H1 (cell line): Measurements from ENCODE around the gene DUSP12. TPM values are rescaled to one million over a fixed set of nuclear protein-coding genes. Genes with fewer than 3 reads are reported as not detected.

Experiments used
- BACH1 ChIP-seq: IDR thresholded peaks from 2 replicates; pipeline ENCODE4 v1.6.1; 2012; ENCODE audit warnings: low read length, improper control_type of control experiment
- BRCA1 ChIP-seq: IDR thresholded peaks from 2 replicates; pipeline ENCODE4 v1.6.1; 2012; ENCODE audit warnings: low read depth, low read length, improper control_type of control experiment
- CBX5 ChIP-seq: fragments of 300-800, 300-1000 bp; sonication (generic); IDR thresholded peaks from 2 replicates; pipeline ENCODE4 v1.7.1; 2016; ENCODE audit warnings: antibody characterized with exemption, low read length, low read depth
- CBX8 ChIP-seq: fragments of 300-800, 300-1000 bp; sonication (generic); IDR thresholded peaks from 2 replicates; pipeline ENCODE4 v1.7.1; 2016; ENCODE audit warnings: low read depth, low read length, borderline replicate concordance
- CHD1 ChIP-seq: IDR thresholded peaks from 2 replicates; pipeline ENCODE4 v1.6.1; 2012; ENCODE audit warnings: low read depth, low read length, improper control_type of control experiment
- CHD2 ChIP-seq: IDR thresholded peaks from 2 replicates; pipeline ENCODE4 v1.6.1; 2012; ENCODE audit warnings: low read length, improper control_type of control experiment
- E2F6 ChIP-seq: IDR thresholded peaks from 2 replicates; pipeline ENCODE4 v1.6.1; 2012; ENCODE audit warnings: inconsistent platforms
- KDM5A ChIP-seq: fragments of 200-600 bp; IDR thresholded peaks from 2 replicates; pipeline ENCODE4 v1.7.1; 2012; ENCODE audit warnings: mild to moderate bottlenecking, low read length, inconsistent platforms, mixed read lengths
- NANOG ChIP-seq: IDR thresholded peaks from 2 replicates; pipeline ENCODE4 v1.6.1; 2011; ENCODE audit warnings: low read length, low read depth, mild to moderate bottlenecking, inconsistent platforms; ENCODE audit not compliant: insufficient read depth, poor library complexity, severe bottlenecking
- POLR2A ChIP-seq, 2 experiments: IDR thresholded peaks; 1 replicate in 1 of 2; 2 replicates in 1 of 2; pipeline ENCODE4 v1.6.1; 2011; ENCODE audit warnings: low read depth in 2 of 2, low read length in 2 of 2, mild to moderate bottlenecking in 2 of 2; ENCODE audit errors: control extremely low read depth in 1 of 2
- POU5F1 ChIP-seq: IDR thresholded peaks from 2 replicates; pipeline ENCODE4 v1.6.1; 2011; ENCODE audit warnings: low read depth, mild to moderate bottlenecking, low read length, moderate library complexity
- RAD21 ChIP-seq, 2 experiments: IDR thresholded peaks in 1 of 2; conservative IDR thresholded peaks in 1 of 2; 2 replicates each; pipeline ENCODE4 v1.6.1; 2011; ENCODE audit warnings: low read depth in 2 of 2, low read length in 2 of 2, improper control_type of control experiment in 1 of 2, inconsistent platforms in 1 of 2, mild to moderate bottlenecking in 1 of 2, moderate library complexity in 1 of 2
- SIN3A ChIP-seq, 2 experiments: IDR thresholded peaks in 1 of 2; conservative IDR thresholded peaks in 1 of 2; 2 replicates each; pipeline ENCODE4 v1.6.1; 2011 to 2012; ENCODE audit warnings: low read length in 2 of 2, improper control_type of control experiment in 1 of 2, low read depth in 1 of 2, mild to moderate bottlenecking in 1 of 2
- TAF7 ChIP-seq: optimal IDR thresholded peaks from 2 replicates; pipeline ENCODE3; 2011; ENCODE audit warnings: low read depth, mild to moderate bottlenecking, inconsistent platforms, low read length, moderate library complexity, borderline replicate concordance
- TBP ChIP-seq: IDR thresholded peaks from 2 replicates; pipeline ENCODE4 v1.6.1; 2011; ENCODE audit warnings: low read depth, low read length, improper control_type of control experiment
- polyA plus RNA-seq, 7 experiments: library from polyadenylated mRNA; depleted of rRNA in 3 of 7; stranded (reverse) in 5 of 7; unstranded in 2 of 7; fragments of >200 nt in 5 of 7; fragments of 200-250 nt in 2 of 7; gene quantifications; 1 replicate in 5 of 7; 2 replicates in 1 of 7; 4 replicates in 1 of 7; pipeline versions ENCODE4 v1.2.1 to v1.2.3, GENCODE V29; 2011 to 2013; ENCODE audit warnings: missing spikeins in 2 of 7, mixed read lengths in 2 of 7
- total RNA-seq: library from RNA; stranded (reverse); fragmentation: NEBNext Ultra II Directional; extraction: Animal tissue kit (Norgen Biotek cat#: 25700); gene quantifications from 2 replicates; pipeline ENCODE4 v1.2.1, GENCODE V29; 2021
- TF ChIP-seq, protein P1 (sequence below), 3 experiments: IDR thresholded peaks; 1 replicate in 2 of 3; 2 replicates in 1 of 3; pipeline versions ENCODE4 v1.5.1 to v1.6.1; 2011; ENCODE audit warnings: low read length in 3 of 3, mild to moderate bottlenecking in 3 of 3, inconsistent platforms in 2 of 3, low read depth in 1 of 3, moderate library complexity in 1 of 3; ENCODE audit not compliant: insufficient read depth in 1 of 3; ENCODE audit errors: control extremely low read depth in 1 of 3
- TF ChIP-seq, protein P2 (sequence below): IDR thresholded peaks from 2 replicates; pipeline ENCODE4 v1.6.1; 2012; ENCODE audit warnings: low read length, inconsistent platforms
- TF ChIP-seq, protein P3 (sequence below): IDR thresholded peaks from 2 replicates; pipeline ENCODE4 v1.6.1; 2012; ENCODE audit warnings: inconsistent platforms

The DUSP12 gene
- total and polyA plus RNA-seq, 2 of the 8 experiments (the other 6 are each of a cell fraction or from before 2014, with no cell fraction given): 27.6 to 33.9 TPM

DNA sequence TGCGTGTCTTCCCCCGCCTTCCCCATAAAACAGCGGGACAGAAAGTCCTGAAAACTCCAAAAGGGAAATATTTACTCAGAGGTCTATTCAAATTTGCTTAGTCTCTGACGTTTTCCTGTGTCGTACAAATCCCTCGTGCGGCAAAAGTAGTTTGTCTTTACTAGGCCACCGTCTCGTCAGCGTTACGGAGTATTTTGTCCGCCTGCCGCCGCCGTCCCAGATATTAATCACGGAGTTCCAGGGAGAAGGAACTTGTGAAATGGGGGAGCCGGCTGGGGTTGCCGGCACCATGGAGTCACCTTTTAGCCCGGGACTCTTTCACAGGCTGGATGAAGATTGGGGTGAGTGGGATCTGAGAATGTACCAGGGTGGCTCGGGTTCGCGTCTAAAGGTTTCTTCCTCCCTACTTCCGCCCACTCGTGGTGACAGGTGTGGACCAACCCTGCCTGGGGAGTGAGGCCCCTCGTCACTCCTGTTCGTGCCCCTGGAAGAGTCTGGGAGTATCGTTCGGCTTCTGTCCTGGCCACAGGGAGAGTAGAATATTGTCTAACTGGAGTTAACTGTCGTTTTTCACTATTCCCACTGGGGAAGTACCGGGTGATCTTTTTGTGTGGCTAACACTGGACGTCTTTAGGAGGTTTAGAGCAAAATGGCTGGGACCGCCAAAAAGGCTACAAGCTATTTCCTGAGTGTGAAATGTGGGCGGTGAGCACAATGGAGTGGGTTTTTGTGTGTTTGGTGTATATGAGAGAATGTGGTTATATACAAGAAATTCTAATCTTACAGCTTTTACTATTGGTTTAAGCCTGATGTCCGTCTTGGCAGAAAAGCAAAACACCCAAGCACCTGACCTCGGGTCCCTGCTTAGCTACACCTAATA lies 16.8 kb downstream of the DUSP12 start, which contains the start of gene ATF6 (continued):
- TF ChIP-seq RAD21 (IDR thresholded peaks at IDR 0.05 in 1 of 2, conservative IDR thresholded peaks at IDR 0.05 in 1 of 2; ENCODE audit: low read depth in 2 of 2, low read length in 2 of 2): no peak
- TF ChIP-seq POU5F1: no peak
- peak; percentile 60 for TF ChIP-seq TBP
- no peak for TF ChIP-seq CBX5
- no peak for TF ChIP-seq NANOG
- no peak for TF ChIP-seq CHD2
- no peak for TF ChIP-seq CHD1
- peak in 1 of 2 experiments; percentile 58; a peak in 2 of 3 replicates for TF ChIP-seq POLR2A (IDR thresholded peaks at IDR 0.05; ENCODE audit: control extremely low read depth in 1 of 2, low read depth in 2 of 2, low read length in 2 of 2)
- no peak for TF ChIP-seq TAF7
- no peak for TF ChIP-seq E2F6
- TF ChIP-seq, protein P1, sequence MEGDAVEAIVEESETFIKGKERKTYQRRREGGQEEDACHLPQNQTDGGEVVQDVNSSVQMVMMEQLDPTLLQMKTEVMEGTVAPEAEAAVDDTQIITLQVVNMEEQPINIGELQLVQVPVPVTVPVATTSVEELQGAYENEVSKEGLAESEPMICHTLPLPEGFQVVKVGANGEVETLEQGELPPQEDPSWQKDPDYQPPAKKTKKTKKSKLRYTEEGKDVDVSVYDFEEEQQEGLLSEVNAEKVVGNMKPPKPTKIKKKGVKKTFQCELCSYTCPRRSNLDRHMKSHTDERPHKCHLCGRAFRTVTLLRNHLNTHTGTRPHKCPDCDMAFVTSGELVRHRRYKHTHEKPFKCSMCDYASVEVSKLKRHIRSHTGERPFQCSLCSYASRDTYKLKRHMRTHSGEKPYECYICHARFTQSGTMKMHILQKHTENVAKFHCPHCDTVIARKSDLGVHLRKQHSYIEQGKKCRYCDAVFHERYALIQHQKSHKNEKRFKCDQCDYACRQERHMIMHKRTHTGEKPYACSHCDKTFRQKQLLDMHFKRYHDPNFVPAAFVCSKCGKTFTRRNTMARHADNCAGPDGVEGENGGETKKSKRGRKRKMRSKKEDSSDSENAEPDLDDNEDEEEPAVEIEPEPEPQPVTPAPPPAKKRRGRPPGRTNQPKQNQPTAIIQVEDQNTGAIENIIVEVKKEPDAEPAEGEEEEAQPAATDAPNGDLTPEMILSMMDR (IDR thresholded peaks at IDR 0.05; ENCODE audit: control extremely low read depth in 1 of 3, insufficient read depth in 1 of 3, low read depth in 1 of 3, low read length in 3 of 3): no peak
- TF ChIP-seq BACH1: peak; percentile 47
- TF ChIP-seq KDM5A: peak; percentile 31; the same call in 1 of the 2 replicates
- TF ChIP-seq SIN3A (conservative IDR thresholded peaks at IDR 0.05 in 1 of 2, IDR thresholded peaks at IDR 0.05 in 1 of 2; ENCODE audit: low read depth in 1 of 2, low read length in 2 of 2): peak in 1 of 2 experiments; percentile 73; a peak in 1 of 4 replicates
- TF ChIP-seq CBX8: no peak
- TF ChIP-seq BRCA1: no peak
- TF ChIP-seq, protein P2, sequence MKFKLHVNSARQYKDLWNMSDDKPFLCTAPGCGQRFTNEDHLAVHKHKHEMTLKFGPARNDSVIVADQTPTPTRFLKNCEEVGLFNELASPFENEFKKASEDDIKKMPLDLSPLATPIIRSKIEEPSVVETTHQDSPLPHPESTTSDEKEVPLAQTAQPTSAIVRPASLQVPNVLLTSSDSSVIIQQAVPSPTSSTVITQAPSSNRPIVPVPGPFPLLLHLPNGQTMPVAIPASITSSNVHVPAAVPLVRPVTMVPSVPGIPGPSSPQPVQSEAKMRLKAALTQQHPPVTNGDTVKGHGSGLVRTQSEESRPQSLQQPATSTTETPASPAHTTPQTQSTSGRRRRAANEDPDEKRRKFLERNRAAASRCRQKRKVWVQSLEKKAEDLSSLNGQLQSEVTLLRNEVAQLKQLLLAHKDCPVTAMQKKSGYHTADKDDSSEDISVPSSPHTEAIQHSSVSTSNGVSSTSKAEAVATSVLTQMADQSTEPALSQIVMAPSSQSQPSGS: no peak
- TF ChIP-seq, protein P3, sequence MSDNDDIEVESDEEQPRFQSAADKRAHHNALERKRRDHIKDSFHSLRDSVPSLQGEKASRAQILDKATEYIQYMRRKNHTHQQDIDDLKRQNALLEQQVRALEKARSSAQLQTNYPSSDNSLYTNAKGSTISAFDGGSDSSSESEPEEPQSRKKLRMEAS: peak; percentile 22; the same call in 1 of the 2 replicates
